ENCODE data around the gene EML6.

EML6 gene

GRCh38 chr2:54999182-54999581, 275.7 kb downstream of the EML6 start:
- DNase-seq (ENCODE audit: low read depth, low spot score): no peak

GRCh38 chr2:55000341-55000740, 276.9 kb downstream of the EML6 start:
- DNase-seq (ENCODE audit: low read depth, low spot score): no peak

GRCh38 chr2:55001716-55002115, 278.3 kb downstream of the EML6 start:
- DNase-seq (ENCODE audit: low read depth, low spot score): no peak

GRCh38 chr2:55003706-55004639, 280.5 kb downstream of the EML6 start:
- no peak for DNase-seq (ENCODE audit: low read depth, low spot score)

GRCh38 chr2:55006306-55006705, 282.8 kb downstream of the EML6 start:
- DNase-seq (ENCODE audit: low read depth, low spot score): no peak

GRCh38 chr2:55009277-55010060, 286.0 kb downstream of the EML6 start:
- DNase-seq (ENCODE audit: low read depth, low spot score): no peak

- DNase-seq (ENCODE audit: low read depth, low spot score): no peak
These were observed 286.7 kb downstream of the EML6 start for GRCh38 chr2:55010149-55010591.

GRCh38 chr2:55010915-55011314, 287.5 kb downstream of the EML6 start:
- DNase-seq (ENCODE audit: low read depth, low spot score): no peak

GRCh38 chr2:55011831-55012671, 288.6 kb downstream of the EML6 start:
- no peak for DNase-seq (ENCODE audit: low read depth, low spot score)

- DNase-seq (ENCODE audit: low read depth, low spot score): no peak
These were observed 289.4 kb downstream of the EML6 start for GRCh38 chr2:55012672-55013484.

- no peak for DNase-seq (ENCODE audit: low read depth, low spot score)
These were observed 290.5 kb downstream of the EML6 start for GRCh38 chr2:55013936-55014335.

GRCh38 chr2:55014962-55015939, 291.8 kb downstream of the EML6 start:
- DNase-seq (ENCODE audit: low read depth, low spot score): no peak

- no peak for DNase-seq (ENCODE audit: low read depth, low spot score)
These were observed 294.0 kb downstream of the EML6 start for GRCh38 chr2:55017428-55017827.

GRCh38 chr2:55017880-55018279, 294.4 kb downstream of the EML6 start:
- DNase-seq (ENCODE audit: low read depth, low spot score): no peak

GRCh38 chr2:55018619-55019018, 295.2 kb downstream of the EML6 start:
- DNase-seq (ENCODE audit: low read depth, low spot score): no peak

GRCh38 chr2:55019526-55020258, 296.2 kb downstream of the EML6 start:
- DNase-seq (ENCODE audit: low read depth, low spot score): no peak

All from activated naive CD8-positive, alpha-beta T cell treated with anti-CD3 and anti-CD28 coated beads, Interleukin-2, amount 50 U/mL, for 16 hours (primary cell).